Upper lobe of right lung (tissue), 1 donor: ENCODE results near the gene SLC1A5. TPM values are rescaled to one million over a fixed set of nuclear protein-coding genes. Genes with fewer than 3 reads are reported as not detected.
A peak's percentile ranks its signal among the peaks of the same experiment; 100 is the strongest.

Source experiments
- ATAC-seq: fragments of 200-7000 bp; cut with Tn5 transposase; one replicate; pipeline ENCODE4 v1.9.1; 2020; ENCODE audit warnings: mild to moderate bottlenecking, moderate library complexity
- DNase-seq: peaks from one replicate; pipeline ENCODE4 v3.0.0-alpha.2; 2020
- H3K27ac ChIP-seq: fragments of 200-600 bp; one replicate; pipeline ENCODE4 v1.8.0; 2022
- H3K27me3 ChIP-seq: fragments of 200-600 bp; one replicate; pipeline ENCODE4 v1.8.0; 2022; ENCODE audit warnings: mild to moderate bottlenecking
- H3K36me3 ChIP-seq: fragments of 200-600 bp; one replicate; pipeline ENCODE4 v1.8.0; 2022
- H3K4me1 ChIP-seq: fragments of 200-600 bp; one replicate; pipeline ENCODE4 v1.8.0; 2022
- H3K4me3 ChIP-seq: fragments of 200-600 bp; one replicate; pipeline ENCODE4 v1.8.0; 2022; ENCODE audit warnings: mild to moderate bottlenecking
- H3K9me3 ChIP-seq: fragments of 200-600 bp; one replicate; pipeline ENCODE4 v1.8.0; 2022
- intact Hi-C: fragments of 100-400 bp; cut with DNase I; formaldehyde crosslinking; loops from one replicate; pipeline ENCODE4 v1.11.0; 2022
- total RNA-seq: library from RNA; stranded (reverse); fragmentation: NEBNext Ultra II Directional; extraction: Animal tissue kit (Norgen Biotek cat#: 25700); gene quantifications from one replicate; pipeline ENCODE4 v1.2.1, GENCODE V29; 2021
- TF ChIP-seq, protein P1 (sequence below): fragments of 200-600 bp; IDR thresholded peaks from one replicate; pipeline ENCODE4 v1.8.0; 2022; ENCODE audit warnings: antibody characterized with exemption
- donor health status: DM: no; HTN: yes; CAD: no; lungs with severe emphysema.

The SLC1A5 gene
- total RNA-seq, 1 donor from 2014 or later: 133 TPM

DNA sequence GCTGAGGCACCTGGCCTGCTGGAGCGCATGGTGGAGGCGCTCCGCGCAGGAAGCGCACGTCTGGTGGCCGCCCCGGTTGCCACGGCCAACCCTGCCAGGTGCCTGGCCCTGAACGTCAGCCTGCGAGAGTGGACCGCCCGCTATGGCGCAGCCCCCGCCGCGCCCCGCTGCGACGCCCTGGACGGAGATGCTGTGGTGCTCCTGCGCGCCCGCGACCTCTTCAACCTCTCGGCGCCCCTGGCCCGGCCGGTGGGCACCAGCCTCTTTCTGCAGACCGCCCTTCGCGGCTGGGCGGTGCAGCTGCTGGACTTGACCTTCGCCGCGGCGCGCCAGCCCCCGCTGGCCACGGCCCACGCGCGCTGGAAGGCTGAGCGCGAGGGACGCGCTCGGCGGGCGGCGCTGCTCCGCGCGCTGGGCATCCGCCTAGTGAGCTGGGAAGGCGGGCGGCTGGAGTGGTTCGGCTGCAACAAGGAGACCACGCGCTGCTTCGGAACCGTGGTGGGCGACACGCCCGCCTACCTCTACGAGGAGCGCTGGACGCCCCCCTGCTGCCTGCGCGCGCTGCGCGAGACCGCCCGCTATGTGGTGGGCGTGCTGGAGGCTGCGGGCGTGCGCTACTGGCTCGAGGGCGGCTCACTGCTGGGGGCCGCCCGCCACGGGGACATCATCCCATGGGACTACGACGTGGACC lies 32.4 kb downstream of the SLC1A5 start:
- Histone ChIP-seq H3K9me3 (no peaks in the 10 kb centered on the region), H3K4me1 (peaks cover 18% of the 10 kb centered on the region), H3K36me3 (no peaks in the 10 kb centered on the region), H3K27ac (peak overlapping the region; percentile 37), H3K4me3 (no peak overlapping the region), H3K27me3 (no peaks in the 10 kb centered on the region)
- ATAC-seq (no peak), DNase-seq (no peak)
- TF ChIP-seq, protein P1, sequence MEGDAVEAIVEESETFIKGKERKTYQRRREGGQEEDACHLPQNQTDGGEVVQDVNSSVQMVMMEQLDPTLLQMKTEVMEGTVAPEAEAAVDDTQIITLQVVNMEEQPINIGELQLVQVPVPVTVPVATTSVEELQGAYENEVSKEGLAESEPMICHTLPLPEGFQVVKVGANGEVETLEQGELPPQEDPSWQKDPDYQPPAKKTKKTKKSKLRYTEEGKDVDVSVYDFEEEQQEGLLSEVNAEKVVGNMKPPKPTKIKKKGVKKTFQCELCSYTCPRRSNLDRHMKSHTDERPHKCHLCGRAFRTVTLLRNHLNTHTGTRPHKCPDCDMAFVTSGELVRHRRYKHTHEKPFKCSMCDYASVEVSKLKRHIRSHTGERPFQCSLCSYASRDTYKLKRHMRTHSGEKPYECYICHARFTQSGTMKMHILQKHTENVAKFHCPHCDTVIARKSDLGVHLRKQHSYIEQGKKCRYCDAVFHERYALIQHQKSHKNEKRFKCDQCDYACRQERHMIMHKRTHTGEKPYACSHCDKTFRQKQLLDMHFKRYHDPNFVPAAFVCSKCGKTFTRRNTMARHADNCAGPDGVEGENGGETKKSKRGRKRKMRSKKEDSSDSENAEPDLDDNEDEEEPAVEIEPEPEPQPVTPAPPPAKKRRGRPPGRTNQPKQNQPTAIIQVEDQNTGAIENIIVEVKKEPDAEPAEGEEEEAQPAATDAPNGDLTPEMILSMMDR: no peak
- intact Hi-C loops: loop anchor here (5.0 kb wide), 1 partner anchor 86 kb away; no protein-coding TSS in a partner anchor

DNA sequence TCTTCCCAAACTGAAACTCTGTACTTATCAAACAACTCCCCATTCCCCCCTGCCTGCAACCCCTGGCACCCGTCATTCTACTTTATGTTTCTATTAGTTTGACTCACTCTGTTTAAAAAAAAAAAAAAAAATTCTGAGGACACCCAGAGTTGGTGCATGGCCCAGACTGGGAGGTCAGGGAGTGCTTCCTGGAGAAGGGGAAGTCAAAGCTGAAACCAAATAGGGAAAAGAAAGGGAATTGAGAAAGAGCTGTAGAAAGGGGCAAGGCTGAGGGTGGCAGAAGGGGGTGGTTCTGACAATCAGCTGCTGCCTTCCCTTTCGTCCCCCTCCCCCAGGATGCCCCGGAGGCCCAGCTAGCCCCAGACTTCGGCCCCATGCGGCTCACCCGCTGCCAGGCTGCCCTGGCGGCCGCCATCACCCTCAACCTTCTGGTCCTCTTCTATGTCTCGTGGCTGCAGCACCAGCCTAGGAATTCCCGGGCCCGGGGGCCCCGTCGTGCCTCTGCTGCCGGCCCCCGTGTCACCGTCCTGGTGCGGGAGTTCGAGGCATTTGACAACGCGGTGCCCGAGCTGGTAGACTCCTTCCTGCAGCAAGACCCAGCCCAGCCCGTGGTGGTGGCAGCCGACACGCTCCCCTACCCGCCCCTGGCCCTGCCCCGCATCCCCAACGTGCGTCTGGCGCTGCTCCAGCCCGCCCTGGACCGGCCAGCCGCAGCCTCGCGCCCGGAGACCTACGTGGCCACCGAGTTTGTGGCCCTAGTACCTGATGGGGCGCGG lies 33.1 kb downstream of the SLC1A5 start:
- intact Hi-C loops: loop anchor here (5.0 kb wide), 1 partner anchor 87 kb away; no protein-coding TSS in a partner anchor
- DNase-seq (no peak), ATAC-seq (peak; percentile 69)
- H3K27me3 ChIP-seq: no peaks in the 10 kb centered on the region
- TF ChIP-seq, protein P1: no peak
- no peak overlapping the region for H3K4me3 ChIP-seq
- no peaks in the 10 kb centered on the region for H3K9me3 ChIP-seq
- H3K4me1 ChIP-seq: peaks cover 13% of the 10 kb centered on the region
- no peaks in the 10 kb centered on the region for H3K36me3 ChIP-seq
- H3K27ac ChIP-seq: peak overlapping the region; percentile 37

DNA sequence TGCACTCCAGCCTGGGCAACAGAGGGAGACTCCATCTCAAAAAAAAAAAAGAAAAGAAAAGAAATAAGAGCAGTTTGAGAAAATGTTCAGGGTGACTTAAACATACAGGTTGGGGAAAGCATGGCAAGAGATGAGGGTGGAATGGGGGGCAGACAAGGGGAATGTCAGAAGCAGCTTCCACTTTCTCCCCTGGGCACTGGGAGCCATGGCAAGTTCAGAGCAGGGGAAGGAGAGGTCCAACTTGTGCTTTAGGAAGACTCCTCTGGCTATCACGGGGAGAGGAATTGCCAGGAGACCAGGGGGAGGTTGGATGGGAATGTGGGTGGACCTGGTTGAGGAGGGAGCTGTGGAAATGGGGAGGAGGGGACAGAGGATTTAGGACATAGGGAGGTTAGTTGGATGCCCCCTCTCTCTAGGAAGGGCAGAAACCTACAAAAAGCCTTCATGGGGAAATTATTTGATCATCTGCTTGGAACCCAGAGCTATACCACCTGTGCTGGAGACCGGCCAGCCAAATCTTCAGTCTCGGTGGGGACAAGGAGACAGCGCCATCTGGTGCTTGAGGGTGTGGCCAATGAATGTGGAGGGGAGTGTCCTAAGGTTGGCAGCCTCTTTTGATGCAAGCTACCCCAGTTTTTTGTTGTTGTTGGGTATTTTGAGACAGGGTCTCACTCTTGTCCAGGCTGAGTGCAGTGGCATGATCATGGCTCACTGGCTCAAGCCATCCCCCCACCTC lies 34.8 kb downstream of the SLC1A5 start:
- no peak overlapping the region for H3K27ac ChIP-seq
- TF ChIP-seq, protein P1: peak; percentile 54
- H3K27me3 ChIP-seq: no peaks in the 10 kb centered on the region
- H3K4me1 ChIP-seq: peaks cover 4% of the 10 kb centered on the region
- peak; percentile 62 for ATAC-seq
- no peak for DNase-seq
- intact Hi-C loops: no loop called here
- no peaks in the 10 kb centered on the region for H3K36me3 ChIP-seq
- no peaks in the 10 kb centered on the region for H3K9me3 ChIP-seq
- H3K4me3 ChIP-seq: no peak overlapping the region

- Histone ChIP-seq H3K27ac (no peak overlapping the region), H3K36me3 (no peaks in the 10 kb centered on the region), H3K4me3 (no peak overlapping the region), H3K4me1 (peaks cover 24% of the 10 kb centered on the region), H3K27me3 (no peaks in the 10 kb centered on the region), H3K9me3 (no peaks in the 10 kb centered on the region)
- ATAC-seq (peak; percentile 24), DNase-seq (peak; percentile 84)
- TF ChIP-seq, protein P1: peak; percentile 77
- intact Hi-C loops: no loop called here
Measured at GRCh38 chr19:46748325-46749109, 39.9 kb downstream of the SLC1A5 start.
